SU-DHL-6 (cell line): Measurements from ENCODE around the gene COL5A1.

Experiments used
- CTCF ChIP-seq: fragments of 200-600 bp; sonication (generic); IDR thresholded peaks from one replicate; pipeline ENCODE4 v1.5.1; 2017; ENCODE audit warnings: antibody characterized with exemption, mild to moderate bottlenecking, low read length, moderate library complexity; ENCODE audit not compliant: insufficient read depth, poor library complexity, severe bottlenecking
- EZH2phosphoT487 ChIP-seq: fragments of 200-600 bp; sonication (generic), shearing (Covaris generic); conservative IDR thresholded peaks from 2 replicates; pipeline ENCODE4 v1.6.1; 2018; ENCODE audit warnings: mild to moderate bottlenecking, antibody characterized with exemption, low read length, moderate library complexity, mixed read lengths

- no peak for TF ChIP-seq CTCF
- TF ChIP-seq EZH2phosphoT487 = no peak
Measured at GRCh38 chr9:134811079-134811672, 169.6 kb downstream of the COL5A1 start.
